Mucosa of descending colon (tissue), 3 donors: ENCODE measurements around the gene IL1RAP. TPM values are rescaled to one million over a fixed set of nuclear protein-coding genes. Genes with fewer than 3 reads are reported as not detected.

ENCODE experiments used
- ATAC-seq: fragments of 200-7000 bp; cut with Tn5 transposase; one replicate; pipeline ENCODE4 v1.9.1; 2020; ENCODE audit warnings: mild to moderate bottlenecking, moderate library complexity
- DNase-seq, 3 donors: peaks; one replicate each; pipeline ENCODE4 v3.0.0-alpha.2; 2020
- H3K36me3 ChIP-seq: fragments of 200-600 bp; one replicate; pipeline ENCODE4 v1.8.0; 2021; ENCODE audit warnings: low read depth, mild to moderate bottlenecking
- H3K4me1 ChIP-seq: fragments of 200-600 bp; one replicate; pipeline ENCODE4 v1.8.0; 2021; ENCODE audit warnings: low read depth, mild to moderate bottlenecking
- H3K4me3 ChIP-seq: fragments of 200-600 bp; one replicate; pipeline ENCODE4 v1.8.0; 2021; ENCODE audit warnings: mild to moderate bottlenecking
- H3K9me3 ChIP-seq: fragments of 200-600 bp; one replicate; pipeline ENCODE4 v1.8.0; 2021; ENCODE audit warnings: mild to moderate bottlenecking
- CTCF ChIP-seq: fragments of 200-600 bp; IDR thresholded peaks from one replicate; pipeline ENCODE4 v1.8.0; 2022; ENCODE audit warnings: antibody characterized with exemption, mild to moderate bottlenecking
- intact Hi-C, 2 donors: fragments of 100-400 bp; cut with DNase I in 1 of 2; cut with micrococcal nuclease in 1 of 2; formaldehyde crosslinking; loops; one replicate each; pipeline versions ENCODE4 v1.11.0 to v1.11.1; 2022; cut with DNase I, micrococcal nuclease
- total RNA-seq, 3 donors: library from RNA; stranded (reverse); fragmentation: NEBNext Ultra II Directional in 2 of 3; extraction: Animal tissue kit (Norgen Biotek cat#: 25700) in 2 of 3; gene quantifications; one replicate each; pipeline versions ENCODE4 v1.2.1 to v1.2.4, GENCODE V29; 2021 to 2023
- donor health status: DM: no; HTN: no; CAD: no; lungs with moderate emphysema.
- donor health status: DM: no; HTN: no; CAD: no.
- donor health status: DM: no; HTN: yes; CAD: no.

IL1RAP gene
- total RNA-seq, 3 donors from 2014 or later: 4.8 to 8.3 (median 5.2) TPM

DNA sequence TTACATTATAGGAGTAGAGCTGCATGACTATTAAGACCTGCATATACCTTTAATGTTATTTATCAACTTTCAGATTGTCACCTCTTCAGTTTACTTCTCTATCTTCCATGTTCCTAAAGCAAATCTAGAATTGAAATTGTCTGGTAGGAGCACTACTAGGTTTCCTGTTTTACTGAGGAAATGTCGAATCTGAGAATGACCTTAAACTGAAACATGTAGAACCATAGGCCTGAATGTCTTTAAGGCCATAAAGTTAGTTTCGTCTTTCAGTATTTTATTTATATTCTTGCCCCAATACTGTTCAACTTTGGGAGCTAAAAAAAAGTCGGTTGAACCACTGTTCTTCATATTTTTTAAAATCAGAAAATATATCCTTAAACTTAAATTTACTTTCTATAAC, 92.7 kb downstream of the IL1RAP start:
- no peak overlapping the region for H3K4me3 ChIP-seq
- no peaks in the 10 kb centered on the region for H3K4me1 ChIP-seq
- intact Hi-C loops: no loop called here
- TF ChIP-seq CTCF: no peak
- DNase-seq (no peak), ATAC-seq (no peak)
- no peaks in the 10 kb centered on the region for H3K9me3 ChIP-seq
- no peaks in the 10 kb centered on the region for H3K36me3 ChIP-seq

GRCh38 chr3:190607021-190607420, 93.1 kb downstream of the IL1RAP start:
- intact Hi-C loops: no loop called here
- H3K36me3 ChIP-seq: no peaks in the 10 kb centered on the region
- DNase-seq: no peak
- H3K4me1 ChIP-seq: no peaks in the 10 kb centered on the region
- H3K9me3 ChIP-seq: no peaks in the 10 kb centered on the region
- TF ChIP-seq CTCF: no peak
- ATAC-seq: no peak
- H3K4me3 ChIP-seq: no peak overlapping the region

- H3K4me1 ChIP-seq: no peaks in the 10 kb centered on the region
- intact Hi-C loops: no loop called here
- TF ChIP-seq CTCF: no peak
- DNase-seq: no peak
- H3K36me3 ChIP-seq: no peaks in the 10 kb centered on the region
- no peak for ATAC-seq
- H3K9me3 ChIP-seq: no peaks in the 10 kb centered on the region
- H3K4me3 ChIP-seq: no peak overlapping the region
Observed at GRCh38 chr3:190608850-190609589, 95.1 kb downstream of the IL1RAP start.

- no peaks in the 10 kb centered on the region for H3K9me3 ChIP-seq
- intact Hi-C loops: no loop called here
Observed at GRCh38 chr3:190614226-190615059, 100.6 kb downstream of the IL1RAP start.

GRCh38 chr3:190615060-190615384, 101.1 kb downstream of the IL1RAP start:
- Histone ChIP-seq H3K4me1 (no peaks in the 10 kb centered on the region), H3K9me3 (no peaks in the 10 kb centered on the region), H3K36me3 (no peaks in the 10 kb centered on the region), H3K4me3 (no peak overlapping the region)
- no peak for DNase-seq
- no peak for ATAC-seq
- TF ChIP-seq CTCF: no peak
- intact Hi-C loops: no loop called here

More at GRCh38 chr3:190614226-190615059, 100.6 kb downstream of the IL1RAP start:
- ATAC-seq (no peak), DNase-seq (no peak)
- Histone ChIP-seq H3K4me3 (no peak overlapping the region), H3K4me1 (no peaks in the 10 kb centered on the region), H3K36me3 (no peaks in the 10 kb centered on the region)
- no peak for TF ChIP-seq CTCF
